Activated CD4-positive, alpha-beta T cell treated with anti-CD3 and anti-CD28 coated beads, Interleukin-2, Interleukin-4, amounts not matched to agents 100 ng/mL and 50 ng/mL, durations not matched to agents 16 hours and 8 hours (primary cell): ENCODE results near the gene SLCO2A1.

Experiments
- DNase-seq: peaks from one replicate; pipeline ENCODE4 v3.0.0-alpha.2; 2020; ENCODE audit warnings: low spot score

The SLCO2A1 gene

GRCh38 chr3:133933097-133934024 is 96.4 kb downstream of the SLCO2A1 start:
- DNase-seq = no peak

- no peak for DNase-seq
Observed at GRCh38 chr3:133932009-133932408, 97.7 kb downstream of the SLCO2A1 start.

- no peak for DNase-seq
Observed at GRCh38 chr3:133931084-133931483, 98.6 kb downstream of the SLCO2A1 start.

DNA sequence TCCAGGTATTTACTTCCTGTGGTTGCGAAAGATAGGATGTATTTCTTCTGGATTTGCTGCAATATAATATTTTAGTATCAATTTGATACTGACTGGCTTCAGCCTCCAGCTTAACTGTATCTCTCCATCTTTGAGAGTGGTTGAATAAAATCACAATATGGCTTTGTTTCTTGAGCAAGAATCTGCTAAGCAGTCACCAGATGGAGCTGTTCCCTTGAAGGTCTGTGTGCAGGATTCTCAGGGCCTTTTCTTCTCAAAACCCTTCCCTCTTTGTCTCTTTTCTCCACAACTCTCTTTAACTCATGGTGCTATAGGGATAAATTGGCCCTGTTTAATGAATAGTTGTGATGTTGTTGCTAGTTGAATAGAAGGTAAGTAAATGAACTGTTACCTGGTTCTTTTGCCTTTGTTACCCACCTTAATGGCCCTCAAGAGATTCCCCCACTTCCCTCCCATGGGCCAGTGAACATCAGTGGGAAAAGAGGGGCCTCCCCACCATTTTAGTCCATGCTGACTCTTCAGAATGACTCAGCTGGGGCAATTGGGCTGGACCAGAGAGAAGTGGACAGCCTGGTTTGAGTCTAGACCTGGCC is 99.3 kb downstream of the SLCO2A1 start:
- DNase-seq = peak; percentile 39

- no peak for DNase-seq
Observed at GRCh38 chr3:133928903-133929607, 100.7 kb downstream of the SLCO2A1 start.

GRCh38 chr3:133928136-133928893 is 101.4 kb downstream of the SLCO2A1 start:
- DNase-seq = no peak

DNA sequence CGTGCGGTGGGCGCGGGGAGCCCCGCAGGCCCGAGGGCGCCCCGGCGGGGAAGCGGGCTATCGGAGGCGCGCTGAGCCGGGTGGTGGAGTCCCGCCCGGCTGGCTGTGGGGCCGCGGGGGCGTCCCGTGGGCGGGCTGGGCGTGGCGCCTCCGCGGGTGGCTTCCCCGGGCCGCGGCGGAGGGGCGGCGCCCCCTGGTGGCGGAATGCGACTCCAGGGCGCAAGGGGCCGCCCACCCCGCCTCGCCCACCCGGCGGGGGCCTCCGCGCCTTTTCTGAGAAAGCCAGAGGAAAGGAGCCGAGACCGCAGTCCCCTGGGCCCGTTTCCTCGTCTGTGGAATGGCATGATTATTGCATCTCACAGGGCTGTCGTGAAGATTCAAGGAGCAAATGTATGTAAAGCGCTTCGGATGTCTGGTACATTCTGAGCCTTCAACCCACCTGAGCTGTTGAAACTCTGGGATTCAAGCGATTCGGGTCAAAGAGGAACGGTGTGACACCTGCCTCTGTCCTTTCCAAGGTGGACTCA is 102.1 kb downstream of the SLCO2A1 start:
- DNase-seq = peak; percentile 46

DNA sequence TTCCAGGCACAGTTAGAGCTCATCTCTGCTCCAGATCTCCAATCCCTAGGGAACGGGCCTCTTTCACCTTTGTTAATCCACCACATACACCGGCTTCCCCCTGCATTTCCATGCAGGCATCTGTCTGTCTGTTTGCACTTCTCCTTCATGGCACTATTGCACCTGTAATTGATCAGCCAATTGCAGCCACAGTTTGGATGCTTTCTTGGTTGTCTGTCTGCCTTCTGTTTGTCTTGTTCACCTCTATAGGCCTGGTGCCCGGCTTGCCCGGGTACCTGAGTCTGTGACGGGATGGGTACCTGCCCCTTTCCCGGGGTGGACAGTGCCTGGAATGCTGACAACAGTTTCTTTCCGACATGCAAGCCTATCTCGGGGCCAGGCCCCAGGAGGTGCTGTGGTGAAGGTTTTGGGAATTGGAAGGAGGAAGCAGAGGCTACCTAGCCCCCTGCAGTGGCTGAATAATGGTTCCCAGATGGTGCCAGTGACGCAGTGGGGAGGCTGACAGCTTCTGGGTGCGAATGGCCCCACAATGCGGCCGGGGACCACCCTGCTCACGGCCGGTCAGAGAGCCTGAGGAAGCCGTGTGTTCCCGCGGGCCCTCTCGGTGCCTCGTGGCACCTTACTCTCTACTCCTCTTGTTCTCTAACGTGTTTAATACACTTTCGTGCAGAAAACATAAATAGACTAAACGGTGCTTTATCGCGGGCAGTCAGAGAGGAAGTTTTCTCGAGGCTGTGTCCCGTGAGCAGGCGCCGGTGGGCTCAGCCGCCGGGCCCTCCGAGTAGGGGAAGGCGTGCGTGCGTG is 102.8 kb downstream of the SLCO2A1 start:
- no peak for DNase-seq

- no peak for DNase-seq
Observed at GRCh38 chr3:133925960-133926735, 103.6 kb downstream of the SLCO2A1 start.

- DNase-seq = no peak
Observed at GRCh38 chr3:133924041-133924440, 105.7 kb downstream of the SLCO2A1 start.

DNA sequence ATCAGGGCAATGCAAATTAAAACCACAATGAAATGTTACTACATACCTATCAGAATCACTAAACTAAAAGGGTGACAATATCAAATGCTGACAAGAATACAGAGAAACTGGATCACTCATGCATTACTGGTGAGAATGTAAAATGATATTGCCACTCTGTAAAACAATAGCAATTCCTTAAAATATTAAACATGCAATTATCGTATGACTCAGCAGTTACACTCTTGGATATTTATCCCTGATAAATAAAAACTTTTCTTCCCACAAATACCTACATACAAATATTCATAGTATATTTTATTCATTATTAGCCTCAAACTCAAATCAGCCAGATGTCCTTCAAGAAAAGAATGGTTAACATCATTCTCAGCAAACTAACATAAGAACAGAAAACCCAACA is 108.1 kb downstream of the SLCO2A1 start:
- DNase-seq = no peak

DNA sequence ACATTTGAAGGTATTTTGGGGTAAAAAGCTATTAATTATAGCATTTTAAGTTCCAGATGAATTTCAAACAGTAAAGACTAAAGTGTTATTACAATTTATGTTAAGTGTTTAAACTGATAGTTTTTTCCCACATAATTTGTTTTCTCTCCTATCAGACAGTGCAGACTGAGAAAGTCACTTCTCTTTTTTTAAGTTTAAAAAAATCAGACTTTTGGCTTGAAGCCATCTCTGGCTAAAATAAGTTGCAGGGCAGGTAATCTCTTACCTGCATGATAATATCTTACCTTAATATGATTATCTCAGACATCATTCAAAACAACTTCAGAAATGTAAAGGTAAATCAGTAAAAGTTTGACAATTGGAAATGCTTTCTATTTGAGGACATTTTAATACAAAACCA is 112.6 kb downstream of the SLCO2A1 start:
- no peak for DNase-seq

- no peak for DNase-seq
Observed at GRCh38 chr3:133915685-133916658, 113.8 kb downstream of the SLCO2A1 start.

DNA sequence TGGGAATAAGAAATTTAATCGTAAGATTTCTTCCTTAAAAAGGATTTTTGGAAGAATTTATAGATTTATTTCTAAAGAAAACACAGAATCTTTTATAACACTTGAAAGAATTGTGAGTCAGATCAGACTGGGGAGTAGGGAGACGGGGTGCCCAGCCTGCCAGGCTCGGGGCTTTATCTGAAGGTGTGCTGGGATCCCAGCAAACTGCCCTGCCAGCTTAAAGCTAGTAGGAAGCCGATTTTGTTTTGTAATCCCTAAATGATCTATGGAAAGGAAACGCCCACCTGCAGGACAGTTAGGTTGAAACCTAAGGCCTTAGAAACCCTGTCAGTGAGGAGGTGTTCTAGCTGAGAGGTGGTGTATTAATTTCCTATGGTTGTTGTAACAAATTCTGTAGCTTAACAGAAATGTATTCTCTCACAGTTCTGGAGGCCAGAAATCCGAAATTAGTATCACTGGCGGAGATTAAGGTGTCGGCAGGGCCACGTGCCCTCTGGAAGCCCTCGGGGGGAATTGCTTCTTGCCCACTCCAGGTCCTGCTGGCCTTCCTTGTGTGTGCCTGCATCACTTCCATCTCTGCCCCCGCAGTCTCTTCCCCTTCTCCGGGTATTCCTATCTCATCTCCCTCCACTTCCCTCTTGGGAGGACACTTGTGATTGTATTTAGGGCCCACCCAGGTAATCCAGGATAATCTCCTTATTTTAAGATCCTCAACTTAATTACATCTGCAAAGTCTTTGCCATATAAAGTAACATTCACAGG is 114.7 kb downstream of the SLCO2A1 start:
- DNase-seq = no peak

- DNase-seq = no peak
Observed at GRCh38 chr3:133910422-133910821, 119.3 kb downstream of the SLCO2A1 start.

GRCh38 chr3:133905376-133905775 is 124.3 kb downstream of the SLCO2A1 start:
- no peak for DNase-seq

DNA sequence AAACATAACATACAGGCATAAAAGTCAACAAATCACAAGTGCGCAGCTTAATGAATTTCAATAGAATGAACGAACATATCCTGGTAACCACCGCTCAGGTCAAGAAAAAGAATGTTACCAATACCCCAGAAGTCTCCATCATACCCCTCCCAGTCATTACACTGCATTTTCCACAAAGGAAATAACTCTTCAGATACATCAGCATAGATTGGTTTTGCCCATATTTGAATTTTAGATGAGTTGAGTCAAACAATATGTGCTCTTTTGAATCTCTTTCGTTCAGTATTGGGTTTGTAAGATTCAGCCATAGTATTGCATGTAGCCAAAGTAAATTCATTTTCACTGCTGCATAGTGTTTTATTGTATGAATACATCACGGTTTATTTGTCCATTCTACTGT is 127.9 kb downstream of the SLCO2A1 start:
- DNase-seq = no peak

DNA sequence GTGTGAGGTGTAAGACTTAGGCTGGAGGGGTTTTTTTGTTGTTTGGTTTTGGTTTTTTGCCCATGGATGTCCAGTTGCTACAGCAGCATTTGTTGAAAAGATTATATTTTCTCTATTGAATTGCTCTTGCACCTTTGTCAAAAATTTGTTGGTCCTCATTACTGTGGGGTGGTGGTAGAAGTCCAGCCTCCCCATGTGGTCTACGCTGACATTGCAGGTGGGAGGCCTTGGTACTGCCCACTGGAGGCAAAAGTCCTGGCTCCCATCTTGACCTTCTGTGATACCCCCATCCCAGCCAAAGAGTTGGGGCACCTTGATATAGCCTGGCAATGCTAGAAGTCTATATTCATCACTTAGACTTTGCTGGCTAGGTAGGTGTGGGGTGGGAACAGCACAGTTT is 128.6 kb downstream of the SLCO2A1 start:
- DNase-seq = no peak
